Peyer's patch (tissue), 4 donors: ENCODE measurements around the gene SLC18A3. TPM values are rescaled to one million over a fixed set of nuclear protein-coding genes. Genes with fewer than 3 reads are reported as not detected.
A peak's percentile ranks its signal among the peaks of the same experiment; 100 is the strongest.

Experiments used
- DNase-seq, 3 donors: peaks; one replicate each; pipeline ENCODE4 v3.0.0-alpha.2; 2017 to 2019
- H3K27ac ChIP-seq, 4 donors: fragments of 200-600 bp; sonication (generic); one replicate each; pipeline ENCODE4 v1.5.1; 2016 to 2019
- H3K27me3 ChIP-seq, 2 donors: fragments of 200-600 bp; sonication (generic); one replicate each; pipeline ENCODE4 v1.5.1; 2019
- H3K36me3 ChIP-seq, 3 donors: fragments of 200-600 bp; sonication (generic); one replicate each; pipeline ENCODE4 v1.5.1; 2016 to 2019
- H3K4me1 ChIP-seq, 4 donors: fragments of 200-600 bp; sonication (generic); one replicate each; pipeline ENCODE4 v1.5.1; 2016 to 2019
- H3K4me3 ChIP-seq, 4 donors: fragments of 200-600 bp; sonication (generic); 1 replicate in 3 of 4; 2 replicates in 1 of 4; pipeline ENCODE4 v1.5.1; 2016 to 2019; ENCODE audit warnings: mild to moderate bottlenecking in 1 of 4
- H3K9me3 ChIP-seq, 4 donors: fragments of 200-600 bp; sonication (generic); one replicate each; pipeline ENCODE4 v1.5.1; 2016 to 2019; ENCODE audit warnings: mild to moderate bottlenecking in 1 of 4
- POLR2A ChIP-seq, 2 donors: fragments of 450-650 bp; IDR thresholded peaks; one replicate each; pipeline ENCODE4 v1.5.1; 2017; ENCODE audit warnings: antibody characterized with exemption in 2 of 2, mild to moderate bottlenecking in 2 of 2, moderate library complexity in 2 of 2
- total RNA-seq, 4 donors: library from RNA; depleted of rRNA; stranded (reverse); fragments of >200 nt; gene quantifications; one replicate each; pipeline ENCODE4 v1.1.0, GENCODE V29; 2016
- TF ChIP-seq, protein P1 (sequence below), 6 experiments: fragments of 450-650 bp in 4 of 6; fragments of 200-600 bp in 2 of 6; sonication (generic) in 1 of 6; IDR thresholded peaks; one replicate each; pipeline ENCODE4 v1.5.1; 2017 to 2019; ENCODE audit warnings: antibody characterized with exemption in 6 of 6, mild to moderate bottlenecking in 3 of 6, moderate library complexity in 1 of 6

Gene SLC18A3
- total RNA-seq, 4 donors from 2014 or later, result 0.47 TPM; not detected in 3

DNA sequence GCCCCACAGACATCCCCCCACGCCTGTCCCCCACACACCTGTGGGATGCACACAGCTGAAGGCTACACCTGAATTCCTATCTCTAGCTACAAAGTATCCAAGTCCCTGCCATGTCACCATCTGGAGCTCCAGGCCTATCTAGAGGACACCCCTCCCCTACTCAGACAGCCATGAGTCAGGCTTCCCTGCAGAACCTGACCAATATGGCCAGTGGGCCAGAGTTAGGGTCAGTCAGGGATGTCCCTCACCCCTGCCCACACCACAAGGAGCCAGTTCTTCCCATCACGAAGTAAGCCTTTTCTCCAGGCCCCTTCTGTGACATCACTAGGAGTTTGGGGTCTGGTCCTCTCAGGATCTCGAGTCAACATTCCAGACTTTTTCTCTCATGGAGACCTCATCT lies 10.6 kb upstream of the SLC18A3 start:
- Histone ChIP-seq H3K27ac (no peak overlapping the region), H3K9me3 (no peaks in the 10 kb centered on the region), H3K27me3 (no peaks in the 10 kb centered on the region), H3K4me3 (no peak overlapping the region), H3K4me1 (no peaks in the 10 kb centered on the region), H3K36me3 (no peaks in the 10 kb centered on the region)
- DNase-seq, result no peak
- no peak for TF ChIP-seq POLR2A (IDR thresholded peaks at IDR 0.05)
- TF ChIP-seq, protein P1, sequence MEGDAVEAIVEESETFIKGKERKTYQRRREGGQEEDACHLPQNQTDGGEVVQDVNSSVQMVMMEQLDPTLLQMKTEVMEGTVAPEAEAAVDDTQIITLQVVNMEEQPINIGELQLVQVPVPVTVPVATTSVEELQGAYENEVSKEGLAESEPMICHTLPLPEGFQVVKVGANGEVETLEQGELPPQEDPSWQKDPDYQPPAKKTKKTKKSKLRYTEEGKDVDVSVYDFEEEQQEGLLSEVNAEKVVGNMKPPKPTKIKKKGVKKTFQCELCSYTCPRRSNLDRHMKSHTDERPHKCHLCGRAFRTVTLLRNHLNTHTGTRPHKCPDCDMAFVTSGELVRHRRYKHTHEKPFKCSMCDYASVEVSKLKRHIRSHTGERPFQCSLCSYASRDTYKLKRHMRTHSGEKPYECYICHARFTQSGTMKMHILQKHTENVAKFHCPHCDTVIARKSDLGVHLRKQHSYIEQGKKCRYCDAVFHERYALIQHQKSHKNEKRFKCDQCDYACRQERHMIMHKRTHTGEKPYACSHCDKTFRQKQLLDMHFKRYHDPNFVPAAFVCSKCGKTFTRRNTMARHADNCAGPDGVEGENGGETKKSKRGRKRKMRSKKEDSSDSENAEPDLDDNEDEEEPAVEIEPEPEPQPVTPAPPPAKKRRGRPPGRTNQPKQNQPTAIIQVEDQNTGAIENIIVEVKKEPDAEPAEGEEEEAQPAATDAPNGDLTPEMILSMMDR (IDR thresholded peaks at IDR 0.05), result no peak

DNA sequence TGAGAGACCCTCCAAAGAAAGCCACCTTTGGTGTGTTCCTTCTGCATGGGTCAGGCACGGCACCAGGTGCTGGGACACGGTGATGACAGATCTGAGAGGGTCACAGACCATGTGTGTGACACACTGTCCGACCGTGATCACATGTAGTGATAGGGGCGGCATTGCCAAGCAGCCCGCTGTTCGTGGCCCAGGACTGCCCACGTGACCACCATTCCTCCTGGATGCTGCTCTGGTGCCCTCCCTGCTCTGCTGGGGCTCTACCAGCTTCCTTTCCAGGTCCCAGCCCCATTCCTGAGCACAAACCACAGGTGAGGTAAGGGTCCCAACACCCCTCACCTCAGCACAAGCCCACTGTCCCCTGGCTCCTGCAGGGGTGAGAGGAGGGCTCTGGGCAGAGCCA lies 10.1 kb upstream of the SLC18A3 start:
- Histone ChIP-seq H3K27me3 (no peaks in the 10 kb centered on the region), H3K36me3 (no peaks in the 10 kb centered on the region), H3K27ac (no peak overlapping the region), H3K4me3 (no peak overlapping the region), H3K4me1 (no peaks in the 10 kb centered on the region), H3K9me3 (no peaks in the 10 kb centered on the region)
- TF ChIP-seq, protein P1 (IDR thresholded peaks at IDR 0.05), result no peak
- TF ChIP-seq POLR2A (IDR thresholded peaks at IDR 0.05), result no peak
- no peak for DNase-seq

DNA sequence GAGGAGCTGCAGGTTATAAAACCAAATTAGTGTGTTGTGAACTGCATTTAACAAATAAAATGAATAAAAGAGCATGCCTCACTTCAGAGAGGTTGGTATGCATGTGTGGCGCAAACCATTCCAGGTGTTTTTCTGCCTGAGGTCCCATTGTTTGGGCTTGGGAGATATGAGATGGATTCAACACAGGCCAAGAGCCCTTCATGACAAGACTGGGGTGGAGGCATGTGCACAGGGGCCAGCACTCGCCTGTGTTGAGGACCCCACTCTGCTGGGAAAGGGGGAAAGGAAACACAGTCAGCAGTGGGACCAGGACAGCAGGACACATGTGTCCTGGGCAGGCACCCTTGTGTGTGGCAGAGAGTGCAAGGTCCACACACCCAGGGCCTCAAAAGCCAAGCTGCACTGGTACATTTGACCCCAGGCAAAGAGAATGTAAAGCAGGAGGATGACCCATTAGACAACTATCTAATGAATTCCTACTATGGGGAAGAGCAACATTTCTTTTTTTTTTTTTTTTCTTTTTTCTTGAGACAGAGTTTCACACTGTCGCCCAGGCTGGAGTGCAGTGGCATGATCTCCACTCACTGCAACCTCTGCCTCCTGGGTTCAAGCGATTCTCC lies 9.2 kb upstream of the SLC18A3 start:
- H3K36me3 ChIP-seq, result no peaks in the 10 kb centered on the region
- H3K27ac ChIP-seq, result no peak overlapping the region
- DNase-seq, result no peak
- no peaks in the 10 kb centered on the region for H3K9me3 ChIP-seq
- no peaks in the 10 kb centered on the region for H3K4me1 ChIP-seq
- TF ChIP-seq, protein P1 (IDR thresholded peaks at IDR 0.05), result no peak
- TF ChIP-seq POLR2A (IDR thresholded peaks at IDR 0.05), result no peak
- H3K4me3 ChIP-seq, result no peak overlapping the region
- H3K27me3 ChIP-seq, result no peaks in the 10 kb centered on the region

DNA sequence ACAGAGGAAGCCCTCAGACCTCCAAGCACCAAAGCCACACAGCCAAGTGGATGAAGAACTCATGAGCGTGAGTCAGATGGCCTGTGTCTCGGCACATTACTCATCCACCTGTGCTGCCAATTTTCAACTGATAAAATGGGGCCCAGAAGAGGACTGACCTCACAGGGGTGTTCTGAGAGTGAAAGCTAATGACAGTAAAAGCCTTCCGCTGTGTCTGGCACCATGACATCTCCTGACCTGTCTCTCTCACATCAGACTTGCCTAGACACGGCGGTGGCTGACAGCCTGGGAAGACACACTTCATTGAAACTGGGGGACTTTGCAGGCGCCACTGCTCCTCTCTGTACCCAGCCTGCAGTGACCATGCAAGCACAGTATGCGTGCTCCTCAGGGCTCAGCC lies 8.3 kb upstream of the SLC18A3 start:
- no peaks in the 10 kb centered on the region for H3K27me3 ChIP-seq

DNA sequence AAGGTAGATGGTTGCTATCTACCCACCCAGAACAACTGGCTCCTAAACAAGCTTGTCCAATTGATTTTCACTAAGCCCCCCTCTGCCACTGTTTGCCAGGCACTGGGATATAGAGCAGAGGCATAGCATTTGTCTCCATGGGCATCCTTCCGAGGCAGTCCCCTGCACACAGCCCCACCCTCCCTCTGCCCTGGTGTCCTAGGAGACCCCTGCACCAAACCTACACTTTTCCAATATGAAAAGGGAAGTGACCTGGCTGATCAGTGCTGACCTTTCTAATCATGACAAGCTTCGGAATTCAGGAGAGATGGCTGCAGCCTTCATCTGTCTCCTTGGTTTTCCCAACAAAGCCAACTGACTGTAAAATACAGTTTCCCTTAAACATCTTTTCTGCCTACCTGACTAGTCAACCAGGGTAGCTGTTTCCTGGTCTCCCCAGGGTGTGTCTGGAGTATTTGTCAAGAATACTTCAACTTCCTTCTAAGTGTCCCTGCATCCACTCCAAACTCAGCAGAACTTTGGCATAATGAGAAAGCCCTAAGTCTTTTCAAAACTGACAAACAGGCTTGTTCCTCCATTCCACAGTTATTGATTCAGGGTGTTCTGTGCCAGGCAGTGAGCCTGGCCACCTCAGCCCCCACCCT lies 7.6 kb upstream of the SLC18A3 start:
- no peaks in the 10 kb centered on the region for H3K4me1 ChIP-seq
- no peaks in the 10 kb centered on the region for H3K36me3 ChIP-seq
- H3K4me3 ChIP-seq, result no peak overlapping the region
- no peak overlapping the region for H3K27ac ChIP-seq
- H3K27me3 ChIP-seq, result peaks cover 0 to 3% of the 10 kb centered on the region in 2 donors
- peak in 1 of 3 donors; percentile 7 for DNase-seq
- TF ChIP-seq POLR2A (IDR thresholded peaks at IDR 0.05), result no peak
- TF ChIP-seq, protein P1 (IDR thresholded peaks at IDR 0.05), result no peak
- no peaks in the 10 kb centered on the region for H3K9me3 ChIP-seq

More for the DNA sequence above, 8.3 kb upstream of the SLC18A3 start:
- Histone ChIP-seq H3K4me1 (no peaks in the 10 kb centered on the region), H3K36me3 (no peaks in the 10 kb centered on the region), H3K9me3 (no peaks in the 10 kb centered on the region), H3K4me3 (no peak overlapping the region), H3K27ac (no peak overlapping the region)
- TF ChIP-seq, protein P1 (IDR thresholded peaks at IDR 0.05), result no peak
- TF ChIP-seq POLR2A (IDR thresholded peaks at IDR 0.05), result no peak
- DNase-seq, result peak in 1 of 3 donors; percentile 30
